ENCODE results near the gene SLC22A31.

The SLC22A31 gene

GRCh38 chr16:89201439-89202377 lies 1.4 kb upstream of the SLC22A31 start:
- Histone ChIP-seq H3K4me3 (ENCODE audit: low read length) (no peak overlapping the region), H3K27me3 (replicated peaks; ENCODE audit: insufficient read depth, low read length) (no peaks in the 10 kb centered on the region), H3K9ac (ENCODE audit: low read length) (no peak overlapping the region), H3K9me2 (replicated peaks; ENCODE audit: insufficient read depth, low read length) (no peaks in the 10 kb centered on the region), H4K20me1 (ENCODE audit: insufficient read depth, low read length) (no peaks in the 10 kb centered on the region), H3K4me1 (ENCODE audit: low read length) (no peaks in the 10 kb centered on the region), H3K4me2 (ENCODE audit: low read depth, low read length) (no peak overlapping the region), H3K79me2 (ENCODE audit: low read length) (no peaks in the 10 kb centered on the region), H3K36me3 (replicated peaks; ENCODE audit: insufficient read depth, low read length) (no peaks in the 10 kb centered on the region), H3K27ac (ENCODE audit: low read length) (no peak overlapping the region), H3K9me3 (replicated peaks; ENCODE audit: insufficient read depth, low read length) (no peaks in the 10 kb centered on the region), H3F3A (ENCODE audit: insufficient read depth, low read length) (no peaks in the 10 kb centered on the region), H2AFZ (ENCODE audit: low read length) (no peak overlapping the region)
- no peak for TF ChIP-seq CTCF (IDR thresholded peaks at IDR 0.05; ENCODE audit: low read length)
- TF ChIP-seq EZH2phosphoT487 (IDR thresholded peaks at IDR 0.05; ENCODE audit: low read length): no peak
- no peak for TF ChIP-seq EZH2 (optimal IDR thresholded peaks at IDR 0.05; ENCODE audit: low read depth, low read length)
- no peak for DNase-seq

GRCh38 chr16:89200850-89201411 lies 594 bp upstream of the SLC22A31 start:
- Histone ChIP-seq H2AFZ (ENCODE audit: low read length) (no peak overlapping the region), H4K20me1 (ENCODE audit: insufficient read depth, low read length) (no peaks in the 10 kb centered on the region), H3K4me1 (ENCODE audit: low read length) (no peaks in the 10 kb centered on the region), H3K27me3 (replicated peaks; ENCODE audit: insufficient read depth, low read length) (no peaks in the 10 kb centered on the region), H3K9me2 (replicated peaks; ENCODE audit: insufficient read depth, low read length) (no peaks in the 10 kb centered on the region), H3K36me3 (replicated peaks; ENCODE audit: insufficient read depth, low read length) (no peaks in the 10 kb centered on the region), H3K27ac (ENCODE audit: low read length) (no peak overlapping the region), H3K4me2 (ENCODE audit: low read depth, low read length) (no peak overlapping the region), H3K9me3 (replicated peaks; ENCODE audit: insufficient read depth, low read length) (no peaks in the 10 kb centered on the region), H3F3A (ENCODE audit: insufficient read depth, low read length) (no peaks in the 10 kb centered on the region), H3K9ac (ENCODE audit: low read length) (no peak overlapping the region), H3K4me3 (ENCODE audit: low read length) (no peak overlapping the region), H3K79me2 (ENCODE audit: low read length) (no peaks in the 10 kb centered on the region)
- no peak for TF ChIP-seq EZH2phosphoT487 (IDR thresholded peaks at IDR 0.05; ENCODE audit: low read length)
- TF ChIP-seq CTCF (IDR thresholded peaks at IDR 0.05; ENCODE audit: low read length): no peak
- TF ChIP-seq EZH2 (optimal IDR thresholded peaks at IDR 0.05; ENCODE audit: low read depth, low read length): no peak
- DNase-seq: no peak

GRCh38 chr16:89199241-89200123 lies 855 bp downstream of the SLC22A31 start:
- Histone ChIP-seq H3K27ac (ENCODE audit: low read length) (no peak overlapping the region), H3K79me2 (ENCODE audit: low read length) (no peaks in the 10 kb centered on the region), H2AFZ (ENCODE audit: low read length) (no peak overlapping the region), H3K36me3 (replicated peaks; ENCODE audit: insufficient read depth, low read length) (no peaks in the 10 kb centered on the region), H3K9me2 (replicated peaks; ENCODE audit: insufficient read depth, low read length) (no peaks in the 10 kb centered on the region), H3K4me2 (ENCODE audit: low read depth, low read length) (no peak overlapping the region), H3K9ac (ENCODE audit: low read length) (no peak overlapping the region), H3F3A (ENCODE audit: insufficient read depth, low read length) (no peaks in the 10 kb centered on the region), H4K20me1 (ENCODE audit: insufficient read depth, low read length) (no peaks in the 10 kb centered on the region), H3K27me3 (replicated peaks; ENCODE audit: insufficient read depth, low read length) (no peaks in the 10 kb centered on the region), H3K4me3 (ENCODE audit: low read length) (no peak overlapping the region), H3K4me1 (ENCODE audit: low read length) (no peaks in the 10 kb centered on the region), H3K9me3 (replicated peaks; ENCODE audit: insufficient read depth, low read length) (no peaks in the 10 kb centered on the region)
- DNase-seq: no peak
- TF ChIP-seq CTCF (IDR thresholded peaks at IDR 0.05; ENCODE audit: low read length) (no peak), EZH2 (optimal IDR thresholded peaks at IDR 0.05; ENCODE audit: low read depth, low read length) (no peak), EZH2phosphoT487 (IDR thresholded peaks at IDR 0.05; ENCODE audit: low read length) (no peak)

Data from MM.1S (cell line).